ENCODE results near the gene FOSB. TPM values are rescaled to one million over a fixed set of nuclear protein-coding genes. Genes with fewer than 3 reads are reported as not detected.

FOSB gene
- total RNA-seq, 1 experiment from 2014 or later = 6.4 TPM

- Histone ChIP-seq H3K9me3 (no peaks in the 10 kb centered on the region), H3K4me3 (ENCODE audit: low read depth, low read length) (no peak overlapping the region), H3K4me1 (peaks cover 32% of the 10 kb centered on the region), H3K36me3 (ENCODE audit: control insufficient read depth, insufficient read depth, low read length) (no peaks in the 10 kb centered on the region), H3K27me3 (replicated peaks; ENCODE audit: control insufficient read depth, insufficient read depth, low read length) (no peaks in the 10 kb centered on the region)
- POLR2A ChIA-PET = interaction anchor here (1.0 kb wide), 1 partner anchor 25 kb away, joined by 3 read pairs; no protein-coding TSS in a partner anchor
- TF ChIP-seq CTCF (IDR thresholded peaks at IDR 0.05; ENCODE audit: insufficient read depth in 1 of 2, low read depth in 1 of 2, low read length in 1 of 2, severe bottlenecking in 1 of 2, unreplicated experiment in 1 of 2) = no peak
- intact Hi-C loops (cut with micrococcal nuclease; ENCODE audit: unreplicated experiment) = no loop called here
- Mint-ChIP-seq H3K9me3 (ENCODE audit: unreplicated experiment) (no peaks in the 10 kb centered on the region), H3K27ac (ENCODE audit: unreplicated experiment) (peak overlapping the region; percentile 99), H3K4me1 (ENCODE audit: low read depth, unreplicated experiment) (peaks cover 39% of the 10 kb centered on the region), H3K4me3 (ENCODE audit: unreplicated experiment) (peak overlapping the region; percentile 96), H3K36me3 (ENCODE audit: insufficient read depth, unreplicated experiment) (peaks cover 20% of the 10 kb centered on the region), H3K27me3 (ENCODE audit: insufficient read depth, unreplicated experiment) (no peaks in the 10 kb centered on the region)
- CTCF ChIA-PET = interaction anchor here (0.6 kb wide), 1 partner anchor 221 kb away, joined by 5 read pairs; no protein-coding TSS in a partner anchor
- DNase-seq = no peak
- no TSS peak for BruUV-seq (replicated peaks)
Observed at GRCh38 chr19:45445139-45445538, 22.7 kb upstream of the FOSB start.

- CTCF ChIA-PET = interaction anchor here (0.5 kb wide), 1 partner anchor 134 kb away, joined by 3 read pairs; no protein-coding TSS in a partner anchor
- Histone ChIP-seq H3K36me3 (ENCODE audit: control insufficient read depth, insufficient read depth, low read length) (no peaks in the 10 kb centered on the region), H3K27me3 (replicated peaks; ENCODE audit: control insufficient read depth, insufficient read depth, low read length) (no peaks in the 10 kb centered on the region), H3K9me3 (no peaks in the 10 kb centered on the region), H3K4me1 (peaks cover 27% of the 10 kb centered on the region), H3K4me3 (ENCODE audit: low read depth, low read length) (no peak overlapping the region)
- H3K36me3 Mint-ChIP-seq (ENCODE audit: insufficient read depth, unreplicated experiment) = peaks cover 22% of the 10 kb centered on the region
- POLR2A ChIA-PET = no interaction called here
- no TSS peak for BruUV-seq (replicated peaks)
- peaks cover 38% of the 10 kb centered on the region for H3K4me1 Mint-ChIP-seq (ENCODE audit: low read depth, unreplicated experiment)
- no peak overlapping the region for H3K27ac Mint-ChIP-seq (ENCODE audit: unreplicated experiment)
- intact Hi-C loops (cut with micrococcal nuclease; ENCODE audit: unreplicated experiment) = no loop called here
- DNase-seq = peak in 1 of 2 experiments; percentile 52
- H3K27me3 Mint-ChIP-seq (ENCODE audit: insufficient read depth, unreplicated experiment) = no peaks in the 10 kb centered on the region
- no peak overlapping the region for H3K4me3 Mint-ChIP-seq (ENCODE audit: unreplicated experiment)
- H3K9me3 Mint-ChIP-seq (ENCODE audit: unreplicated experiment) = no peaks in the 10 kb centered on the region
- TF ChIP-seq CTCF (IDR thresholded peaks at IDR 0.05; ENCODE audit: insufficient read depth in 1 of 2, low read depth in 1 of 2, low read length in 1 of 2, severe bottlenecking in 1 of 2, unreplicated experiment in 1 of 2) = peak; percentile 35 to 42
Observed at GRCh38 chr19:45446295-45446694, 21.5 kb upstream of the FOSB start.

DNA sequence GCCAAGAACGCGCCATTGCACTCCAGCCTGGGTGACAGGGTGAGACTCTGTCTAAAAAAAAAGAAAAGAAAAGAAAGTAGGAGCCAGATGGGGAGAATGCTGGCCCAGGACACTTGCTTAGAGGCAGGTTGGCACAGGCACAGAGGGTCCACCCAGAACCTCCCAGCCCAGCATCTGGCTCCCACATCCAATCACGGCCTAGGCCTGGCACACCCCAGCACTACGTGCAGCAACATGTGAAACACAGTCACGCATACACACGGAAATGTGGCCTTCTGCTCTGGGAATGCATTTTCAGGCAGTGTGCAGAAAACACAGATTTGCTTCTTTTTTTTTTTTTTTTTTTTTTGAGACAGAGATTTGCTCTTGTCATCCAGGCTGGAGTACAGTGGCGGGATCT, 20.9 kb upstream of the FOSB start:
- Mint-ChIP-seq H3K27ac (ENCODE audit: unreplicated experiment) (no peak overlapping the region), H3K4me3 (ENCODE audit: unreplicated experiment) (no peak overlapping the region), H3K9me3 (ENCODE audit: unreplicated experiment) (no peaks in the 10 kb centered on the region), H3K36me3 (ENCODE audit: insufficient read depth, unreplicated experiment) (peaks cover 26% of the 10 kb centered on the region), H3K4me1 (ENCODE audit: low read depth, unreplicated experiment) (peaks cover 44% of the 10 kb centered on the region), H3K27me3 (ENCODE audit: insufficient read depth, unreplicated experiment) (no peaks in the 10 kb centered on the region)
- Histone ChIP-seq H3K4me3 (ENCODE audit: low read depth, low read length) (no peak overlapping the region), H3K27me3 (replicated peaks; ENCODE audit: control insufficient read depth, insufficient read depth, low read length) (no peaks in the 10 kb centered on the region), H3K36me3 (ENCODE audit: control insufficient read depth, insufficient read depth, low read length) (no peaks in the 10 kb centered on the region), H3K9me3 (no peaks in the 10 kb centered on the region), H3K4me1 (peaks cover 31% of the 10 kb centered on the region)
- DNase-seq = no peak
- no peak for TF ChIP-seq CTCF (IDR thresholded peaks at IDR 0.05; ENCODE audit: insufficient read depth in 1 of 2, low read depth in 1 of 2, low read length in 1 of 2, severe bottlenecking in 1 of 2, unreplicated experiment in 1 of 2)
- no TSS peak for BruUV-seq (replicated peaks)
- intact Hi-C loops (cut with micrococcal nuclease; ENCODE audit: unreplicated experiment) = no loop called here
- CTCF ChIA-PET = interaction anchor here (0.5 to 3.2 kb wide), 7 partner anchors 7 to 230 kb away, joined by 3 to 14 read pairs (median 6); partner anchors contain the start of gene ERCC1
- POLR2A ChIA-PET = interaction anchor here (1.5 kb wide), 1 partner anchor 22 kb away, joined by 6 read pairs; no protein-coding TSS in a partner anchor
